Tibial nerve (tissue), 4 donors: ENCODE measurements around the gene UBL4A. TPM values are rescaled to one million over a fixed set of nuclear protein-coding genes. Genes with fewer than 3 reads are reported as not detected.

Experiments
- DNase-seq, 2 donors: peaks; one replicate each; pipeline ENCODE4 v3.0.0-alpha.2; 2019; ENCODE audit warnings: low spot score in 2 of 2
- H3K27ac ChIP-seq, 4 donors: fragments of 200-600 bp; sonication (generic) in 3 of 4; one replicate each; pipeline ENCODE4 v1.5.1; 2017 to 2019; ENCODE audit warnings: mild to moderate bottlenecking in 1 of 4
- H3K27me3 ChIP-seq, 2 donors: fragments of 200-600 bp; sonication (generic) in 1 of 2; one replicate each; pipeline versions ENCODE4 v1.5.1 to v1.6.0; 2017 to 2019
- H3K36me3 ChIP-seq, 3 donors: fragments of 200-600 bp; sonication (generic); one replicate each; pipeline ENCODE4 v1.5.1; 2018 to 2019
- H3K4me1 ChIP-seq, 4 donors: fragments of 200-600 bp; sonication (generic) in 3 of 4; one replicate each; pipeline ENCODE4 v1.5.1; 2017 to 2019
- H3K4me3 ChIP-seq, 4 donors: fragments of 200-600 bp; sonication (generic) in 3 of 4; one replicate each; pipeline ENCODE4 v1.5.1; 2017 to 2019; ENCODE audit warnings: mild to moderate bottlenecking in 1 of 4, moderate library complexity in 1 of 4
- H3K9me3 ChIP-seq, 4 donors: fragments of 200-600 bp; sonication (generic) in 3 of 4; one replicate each; pipeline ENCODE4 v1.5.1; 2017 to 2019
- CTCF ChIP-seq, 5 experiments: fragments of 200-600 bp in 3 of 5; fragments of 450-650 bp in 2 of 5; sonication (generic) in 3 of 5; IDR thresholded peaks; one replicate each; pipeline ENCODE4 v1.5.1; 2016 to 2019; ENCODE audit warnings: antibody characterized with exemption in 5 of 5, mild to moderate bottlenecking in 3 of 5, moderate library complexity in 2 of 5
- EP300 ChIP-seq, 2 donors: sonication (generic); formaldehyde crosslinking; IDR thresholded peaks; one replicate each; pipeline ENCODE4 v1.6.1; 2017; ENCODE audit warnings: antibody characterized with exemption in 2 of 2, mild to moderate bottlenecking in 1 of 2
- POLR2A ChIP-seq, 2 donors: fragments of 450-650 bp; IDR thresholded peaks; one replicate each; pipeline ENCODE4 v1.6.1; 2017; ENCODE audit warnings: antibody characterized with exemption in 2 of 2, mild to moderate bottlenecking in 2 of 2, moderate library complexity in 2 of 2
- WGBS, 2 donors: methylation state at CpG; one replicate each; pipeline ENCODE4 v1.1.5; 2018; 5-methylcytosine and 5-hydroxymethylcytosine counted together
- total RNA-seq, 4 donors: library from RNA; depleted of rRNA; stranded (reverse); fragments of >200 nt; gene quantifications; one replicate each; pipeline ENCODE4 v1.1.0, GENCODE V29; 2016

Gene UBL4A
- total RNA-seq, 4 donors from 2014 or later: 39.0 to 58.5 (median 43.4) TPM

DNA sequence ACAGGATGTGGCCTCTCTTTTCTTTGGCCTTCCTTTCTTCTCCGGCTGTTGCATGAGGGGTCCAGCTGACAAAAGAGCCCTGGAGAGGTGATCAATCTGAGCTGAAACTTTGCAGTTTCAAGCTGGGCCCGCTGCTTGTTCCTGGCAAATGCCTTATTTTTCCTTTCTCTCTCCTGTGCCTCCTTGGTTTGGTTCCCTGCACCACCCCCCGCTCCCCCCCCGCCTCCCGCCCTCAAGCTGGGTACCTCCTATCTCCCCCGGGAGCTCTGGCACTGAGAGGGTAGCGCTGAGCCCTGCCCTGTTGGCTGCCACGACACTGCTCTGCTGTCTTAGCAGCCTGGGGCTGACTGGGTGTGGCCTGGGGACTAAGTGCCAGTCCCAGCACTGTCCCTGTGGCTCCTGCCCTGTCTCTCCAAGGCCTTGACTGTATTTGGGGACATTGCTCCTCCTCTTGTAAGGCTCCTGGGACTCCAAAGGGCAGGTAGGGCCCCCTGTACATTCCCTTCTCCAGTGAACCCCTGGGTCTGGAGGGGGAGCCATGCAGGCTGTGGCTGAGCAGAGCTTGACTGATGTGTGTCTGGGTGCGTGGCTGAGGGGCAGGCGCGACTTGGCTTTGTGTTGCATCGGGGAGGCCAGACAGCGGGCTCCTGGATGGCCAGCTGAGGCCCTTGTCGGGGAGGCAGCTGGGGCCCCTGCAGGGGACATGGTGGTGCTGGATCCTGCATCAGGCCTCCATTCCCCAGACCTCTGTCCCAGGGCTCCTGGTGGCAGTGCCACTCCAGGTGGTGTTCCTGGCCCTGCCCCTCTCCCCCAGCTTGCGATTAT lies 27.2 kb downstream of the UBL4A start:
- Histone ChIP-seq H3K36me3 (peaks cover 0 to 8% (median 0%) of the 10 kb centered on the region in 3 donors), H3K4me1 (peaks cover 0 to 30% (median 4%) of the 10 kb centered on the region in 4 donors), H3K27ac (peak overlapping the region; percentile 45 to 87 (median 81)), H3K27me3 (no peaks in the 10 kb centered on the region), H3K4me3 (peak overlapping the region; percentile 62 to 72 (median 65)), H3K9me3 (no peaks in the 10 kb centered on the region)
- 0 to 54% methylated on average over 1 to 13 of the region's 15 CpGs for WGBS, 2 donors
- DNase-seq: no peak
- TF ChIP-seq POLR2A (IDR thresholded peaks at IDR 0.05): no peak
- TF ChIP-seq EP300 (IDR thresholded peaks at IDR 0.05): no peak
- no peak for TF ChIP-seq CTCF (IDR thresholded peaks at IDR 0.05)

- Histone ChIP-seq H3K27me3 (no peaks in the 10 kb centered on the region), H3K27ac (peak within 1 kb of the TSS; percentile 45 to 87 (median 81)), H3K36me3 (no peaks in the 10 kb centered on the region), H3K4me3 (peak within 1 kb of the TSS; percentile 62 to 72 (median 65)), H3K4me1 (peaks cover 0 to 30% (median 4%) of the 10 kb centered on the region in 4 donors), H3K9me3 (no peaks in the 10 kb centered on the region)
- no peak for DNase-seq
- TF ChIP-seq POLR2A (IDR thresholded peaks at IDR 0.05) (peak; percentile 60 to 86), EP300 (IDR thresholded peaks at IDR 0.05) (no peak), CTCF (IDR thresholded peaks at IDR 0.05) (no peak)
- WGBS, 2 donors: 6 to 44% methylated on average over 3 to 44 of the region's 88 CpGs
Observed at GRCh38 chrX:154458116-154458953, 28.1 kb downstream of the UBL4A start, which contains the start of gene PLXNA3. TSS of gene PLXNA3 (plus strand) at chrX:154458281. CDS start at chrX:154460184, 1,903 bp downstream.

- WGBS, 2 donors: 8 to 29% methylated on average over 32 to 60 of the region's 65 CpGs
- TF ChIP-seq EP300 (IDR thresholded peaks at IDR 0.05) (no peak), POLR2A (IDR thresholded peaks at IDR 0.05) (no peak), CTCF (IDR thresholded peaks at IDR 0.05) (no peak)
- Histone ChIP-seq H3K9me3 (no peaks in the 10 kb centered on the region), H3K27ac (peak overlapping the region; percentile 45 to 87 (median 74)), H3K4me1 (peaks cover 0 to 30% (median 4%) of the 10 kb centered on the region in 4 donors), H3K36me3 (no peaks in the 10 kb centered on the region), H3K27me3 (no peaks in the 10 kb centered on the region), H3K4me3 (peak overlapping the region in 3 of 4 donors; percentile 42 to 72 (median 62))
- no peak for DNase-seq
Observed at GRCh38 chrX:154457491-154458115, 28.8 kb downstream of the UBL4A start.

- Histone ChIP-seq H3K36me3 (peaks cover 0 to 33% (median 0%) of the 10 kb centered on the region in 3 donors), H3K4me3 (no peak overlapping the region), H3K4me1 (no peaks in the 10 kb centered on the region), H3K27ac (peak overlapping the region in 2 of 4 donors; percentile 50 to 54), H3K9me3 (no peaks in the 10 kb centered on the region), H3K27me3 (no peaks in the 10 kb centered on the region)
- 55 to 77% methylated on average over 9 of the region's 9 CpGs for WGBS, 2 donors
- no peak for TF ChIP-seq POLR2A (IDR thresholded peaks at IDR 0.05)
- no peak for TF ChIP-seq EP300 (IDR thresholded peaks at IDR 0.05)
- peak in 2 of 5 experiments; percentile 19 to 32 for TF ChIP-seq CTCF (IDR thresholded peaks at IDR 0.05)
- DNase-seq: no peak
Observed at GRCh38 chrX:154452823-154453222, 33.6 kb downstream of the UBL4A start.
